T-cell (primary cell): ENCODE data around the gene COQ3. TPM values are rescaled to one million over a fixed set of nuclear protein-coding genes. Genes with fewer than 3 reads are reported as not detected.
"Not testable (repeated sequence)": the region's sequence is repeated elsewhere in the genome, so short reads cannot be mapped to it uniquely, and the experiment has no call there.

Experiments
- ATAC-seq, 4 experiments: fragments of 200-7000 bp in 3 of 4; fragments of 150-1000 bp in 1 of 4; cut with Tn5 transposase; replicated peaks in 1 of 4; 1 replicate in 3 of 4; 2 replicates in 1 of 4; pipeline ENCODE4 v1.10.0; 2021; ENCODE audit warnings: moderate library complexity in 3 of 4, mild to moderate bottlenecking in 2 of 4, moderate number of reproducible peaks in 1 of 4
- CTCF ChIA-PET, 2 donors: fragments of 300-600 bp; sonication (Branson Sonifier 250); formaldehyde crosslinking; loops; one replicate each; lab custom pipeline; 2022; ENCODE audit warnings: antibody characterized with exemption in 2 of 2; lab: Charles Lee
- POLR2A ChIA-PET, 2 donors: fragments of 300-600 bp; sonication (Branson Sonifier 250); formaldehyde crosslinking; loops; one replicate each; lab custom pipeline; 2022; ENCODE audit warnings: antibody characterized with exemption in 2 of 2; lab: Charles Lee
- DNase-seq, 35 experiments: peaks; one replicate each; pipeline versions ENCODE4 v3.0.0 to v3.0.0-alpha.2; 2013 to 2023
- H3K27ac ChIP-seq: one replicate; pipeline ENCODE4 v1.5.1; 2013; ENCODE audit warnings: low read length
- H3K27me3 ChIP-seq, 2 experiments: replicated peaks in 1 of 2; 1 replicate in 1 of 2; 2 replicates in 1 of 2; pipeline versions ENCODE4 v1.6.1 to v1.7.0; 2013; ENCODE audit warnings: low read length in 1 of 2, mixed read lengths in 1 of 2; ENCODE audit not compliant: control insufficient read depth in 2 of 2, insufficient read depth in 2 of 2; ENCODE audit errors: extremely low read depth in 1 of 2
- H3K36me3 ChIP-seq, 2 donors: 1 replicate in 1 of 2; 2 replicates in 1 of 2; pipeline versions ENCODE4 v1.6.1 to v1.7.0; 2013; ENCODE audit warnings: low read length in 1 of 2; ENCODE audit not compliant: control insufficient read depth in 2 of 2, insufficient read depth in 1 of 2; ENCODE audit errors: extremely low read depth in 1 of 2
- H3K4me1 ChIP-seq, 2 experiments: 1 replicate in 1 of 2; 2 replicates in 1 of 2; pipeline versions ENCODE4 v1.6.1 to v1.7.0; 2013; ENCODE audit warnings: low read length in 2 of 2, mixed read lengths in 1 of 2; ENCODE audit not compliant: insufficient read depth in 2 of 2, control insufficient read depth in 1 of 2; ENCODE audit errors: extremely low read depth in 1 of 2
- H3K4me3 ChIP-seq, 2 donors: 1 replicate in 1 of 2; 2 replicates in 1 of 2; pipeline versions ENCODE4 v1.5.1 to v1.7.0; 2013; ENCODE audit warnings: mild to moderate bottlenecking in 2 of 2, low read length in 1 of 2, moderate library complexity in 1 of 2; ENCODE audit not compliant: control insufficient read depth in 1 of 2; ENCODE audit errors: extremely low read depth in 1 of 2
- H3K9me3 ChIP-seq: 2 replicates; pipeline ENCODE4 v1.7.0; 2013
- H3K27ac Mint-ChIP-seq, 2 donors: one replicate each; pipeline ENCODE4 v1.8.0; 2020 to 2021; ENCODE audit warnings: mild to moderate bottlenecking in 2 of 2, mixed read lengths in 2 of 2
- H3K27me3 Mint-ChIP-seq, 2 donors: one replicate each; pipeline ENCODE4 v1.8.0; 2021 to 2022; ENCODE audit warnings: mixed read lengths in 2 of 2
- H3K36me3 Mint-ChIP-seq: one replicate; pipeline ENCODE4 v1.8.0; 2021; ENCODE audit warnings: mixed read lengths
- H3K4me1 Mint-ChIP-seq, 3 donors: one replicate each; pipeline ENCODE4 v1.8.0; 2020 to 2022; ENCODE audit warnings: mixed read lengths in 3 of 3, mild to moderate bottlenecking in 1 of 3
- H3K4me3 Mint-ChIP-seq, 3 donors: one replicate each; pipeline ENCODE4 v1.8.0; 2020 to 2022; ENCODE audit warnings: mild to moderate bottlenecking in 3 of 3, mixed read lengths in 3 of 3, moderate library complexity in 3 of 3
- H3K9me3 Mint-ChIP-seq, 3 donors: one replicate each; pipeline ENCODE4 v1.8.0; 2020 to 2022; ENCODE audit warnings: mixed read lengths in 3 of 3
- WGBS: methylation state at CpG from one replicate; pipeline ENCODE4 v1.1.5; 2013; ENCODE audit warnings: missing lambda C conversion rate; ENCODE audit not compliant: insufficient coverage; 5-methylcytosine and 5-hydroxymethylcytosine counted together
- total RNA-seq, 35 experiments: library from RNA in 6 of 35; stranded (reverse) in 6 of 35; fragments of 120-200 nt in 1 of 35; gene quantifications; one replicate each; pipeline versions ENCODE4 v1.2.1 to v1.2.4 and lab custom pipeline; 2013 to 2026

The COQ3 gene
- total RNA-seq, 5 donors from 2014 or later (not counting 1 experiment from before 2014, with no cell fraction given) = 2.0 to 5.0 (median 2.9) TPM

- H3K4me3 ChIP-seq, H3K9me3 ChIP-seq, H3K36me3 Mint-ChIP-seq, H3K27ac Mint-ChIP-seq, POLR2A ChIA-PET, H3K4me1 ChIP-seq, H3K36me3 ChIP-seq, H3K9me3 Mint-ChIP-seq, H3K27ac ChIP-seq, H3K4me1 Mint-ChIP-seq, H3K4me3 Mint-ChIP-seq, DNase-seq, ATAC-seq, CTCF ChIA-PET: not testable (repeated sequence)
- no CpG with 5 or more reads among the region's 6 CpGs for WGBS
- peaks cover 27 to 29% of the 10 kb centered on the region in 2 donors for H3K27me3 Mint-ChIP-seq
- H3K27me3 ChIP-seq = peaks cover 2 to 12% of the 10 kb centered on the region in 2 experiments
Observed at GRCh38 chr6:99335298-99335697, 58.7 kb downstream of the COQ3 start.

- no peaks in the 10 kb centered on the region for H3K36me3 ChIP-seq
- H3K4me3 Mint-ChIP-seq = no peak overlapping the region
- no peaks in the 10 kb centered on the region for H3K4me1 ChIP-seq
- no peak overlapping the region for H3K27ac ChIP-seq
- peaks cover 2 to 4% (median 2%) of the 10 kb centered on the region in 3 donors for H3K4me1 Mint-ChIP-seq
- peak in 1 of 4 experiments; percentile 54 for ATAC-seq
- DNase-seq = peak in 1 of 35 experiments; percentile 31
- ChIA-PET CTCF (no interaction called here), POLR2A (no interaction called here)
- no peaks in the 10 kb centered on the region for H3K9me3 ChIP-seq
- no peaks in the 10 kb centered on the region for H3K36me3 Mint-ChIP-seq
- no peak overlapping the region for H3K4me3 ChIP-seq
- H3K27ac Mint-ChIP-seq = no peak overlapping the region
- 17% methylated on average over 2 of the region's 2 CpGs for WGBS
- H3K27me3 Mint-ChIP-seq = peaks cover 27 to 33% of the 10 kb centered on the region in 2 donors
- no peaks in the 10 kb centered on the region for H3K9me3 Mint-ChIP-seq
- H3K27me3 ChIP-seq = peaks cover 2 to 9% of the 10 kb centered on the region in 2 experiments
Observed at GRCh38 chr6:99334526-99335127, 59.4 kb downstream of the COQ3 start.

GRCh38 chr6:99333068-99333467 lies 60.9 kb downstream of the COQ3 start:
- CTCF ChIA-PET = no interaction called here
- peaks cover 2 to 4% (median 2%) of the 10 kb centered on the region in 3 donors for H3K4me1 Mint-ChIP-seq
- no peaks in the 10 kb centered on the region for H3K4me1 ChIP-seq
- 65% methylated on average over 5 of the region's 6 CpGs for WGBS
- no peaks in the 10 kb centered on the region for H3K9me3 ChIP-seq
- H3K36me3 ChIP-seq = no peaks in the 10 kb centered on the region
- no peak overlapping the region for H3K4me3 Mint-ChIP-seq
- POLR2A ChIA-PET = no interaction called here
- H3K36me3 Mint-ChIP-seq = no peaks in the 10 kb centered on the region
- H3K27me3 ChIP-seq = no peaks in the 10 kb centered on the region
- no peak overlapping the region for H3K27ac ChIP-seq
- H3K27ac Mint-ChIP-seq = no peak overlapping the region
- no peak for DNase-seq
- peaks cover 19 to 22% of the 10 kb centered on the region in 2 donors for H3K27me3 Mint-ChIP-seq
- H3K9me3 Mint-ChIP-seq = no peaks in the 10 kb centered on the region
- H3K4me3 ChIP-seq = no peak overlapping the region
- ATAC-seq = no peak

GRCh38 chr6:99331531-99331930 lies 62.5 kb downstream of the COQ3 start:
- H3K4me1 Mint-ChIP-seq = peaks cover 2 to 4% (median 2%) of the 10 kb centered on the region in 3 donors
- ATAC-seq (no peak), DNase-seq (no peak)
- no peak overlapping the region for H3K4me3 Mint-ChIP-seq
- Histone ChIP-seq H3K9me3 (no peaks in the 10 kb centered on the region), H3K4me3 (no peak overlapping the region), H3K4me1 (no peaks in the 10 kb centered on the region), H3K27ac (no peak overlapping the region), H3K27me3 (no peaks in the 10 kb centered on the region), H3K36me3 (no peaks in the 10 kb centered on the region)
- no peaks in the 10 kb centered on the region for H3K9me3 Mint-ChIP-seq
- CTCF ChIA-PET = no interaction called here
- 70% methylated on average over 3 of the region's 3 CpGs for WGBS
- H3K27me3 Mint-ChIP-seq = peaks cover 13 to 14% of the 10 kb centered on the region in 2 donors
- POLR2A ChIA-PET = no interaction called here
- H3K36me3 Mint-ChIP-seq = no peaks in the 10 kb centered on the region
- no peak overlapping the region for H3K27ac Mint-ChIP-seq

GRCh38 chr6:99330159-99330558 lies 63.8 kb downstream of the COQ3 start:
- WGBS = no CpG with 5 or more reads among the region's 2 CpGs
- Histone ChIP-seq H3K27ac (no peak overlapping the region), H3K4me1 (no peaks in the 10 kb centered on the region), H3K9me3 (no peaks in the 10 kb centered on the region), H3K27me3 (no peaks in the 10 kb centered on the region), H3K36me3 (no peaks in the 10 kb centered on the region), H3K4me3 (no peak overlapping the region)
- Mint-ChIP-seq H3K36me3 (no peaks in the 10 kb centered on the region), H3K9me3 (no peaks in the 10 kb centered on the region), H3K4me3 (no peak overlapping the region), H3K4me1 (peaks cover 2 to 4% (median 2%) of the 10 kb centered on the region in 3 donors), H3K27ac (peak overlapping the region in 1 of 2 donors; percentile 7), H3K27me3 (peaks cover 7 to 9% of the 10 kb centered on the region in 2 donors)
- peak in 32 of 35 experiments; percentile 4 to 74 (median 26) for DNase-seq
- CTCF ChIA-PET = interaction anchor here (0.6 to 2.3 kb wide), 10 partner anchors 9 to 1674 kb away, joined by 3 to 8 read pairs (median 4); partner anchors contain the start of gene PNISR (in 1 of the 2)
- ATAC-seq = peak; percentile 63 to 75 (median 68)
- POLR2A ChIA-PET = no interaction called here

- Mint-ChIP-seq H3K4me3 (no peak overlapping the region), H3K36me3 (no peaks in the 10 kb centered on the region), H3K27ac (no peak overlapping the region), H3K9me3 (no peaks in the 10 kb centered on the region), H3K4me1 (peaks cover 0 to under 1% (median 0%) of the 10 kb centered on the region in 3 donors), H3K27me3 (peaks cover 9 to 24% of the 10 kb centered on the region in 2 donors)
- no peak overlapping the region for H3K27ac ChIP-seq
- DNase-seq = no peak
- no peaks in the 10 kb centered on the region for H3K4me1 ChIP-seq
- CTCF ChIA-PET = interaction anchor here in 1 of 2 donors (0.5 kb wide), 1 partner anchor 402 kb away, joined by 3 read pairs; no protein-coding TSS in a partner anchor
- no peaks in the 10 kb centered on the region for H3K9me3 ChIP-seq
- no peak overlapping the region for H3K4me3 ChIP-seq
- H3K36me3 ChIP-seq = no peaks in the 10 kb centered on the region
- no peak for ATAC-seq
- POLR2A ChIA-PET = no interaction called here
- H3K27me3 ChIP-seq = peaks cover 0 to 3% of the 10 kb centered on the region in 2 experiments
Observed at GRCh38 chr6:99324996-99325395, 69.0 kb downstream of the COQ3 start.
